WTC11 (cell line): Measurements from ENCODE around the gene SMIM24. TPM values are rescaled to one million over a fixed set of nuclear protein-coding genes. Genes with fewer than 3 reads are reported as not detected.

Source experiments
- ATAC-seq: fragments of 200-7000 bp; cut with Tn5 transposase; 2 replicates; pipeline ENCODE4 v1.10.0; 2021; ENCODE audit warnings: mild to moderate bottlenecking, moderate library complexity
- CTCF ChIA-PET: fragments of 300-600 bp; sonication (Branson Sonifier 250); formaldehyde crosslinking; loops from one replicate; lab custom pipeline; 2021; ENCODE audit warnings: antibody characterized with exemption; lab: Charles Lee
- POLR2A ChIA-PET: fragments of 350-600 bp; sonication (Branson Sonifier 250); formaldehyde crosslinking; loops from one replicate; lab custom pipeline; 2021; ENCODE audit warnings: antibody characterized with exemption; lab: Charles Lee
- DNase-seq: peaks from one replicate; pipeline ENCODE4 v3.0.0; 2021; ENCODE audit warnings: low spot score
- H3K27ac Mint-ChIP-seq: 2 replicates; pipeline ENCODE4 v1.8.0; 2021; ENCODE audit warnings: mixed read lengths
- H3K27me3 Mint-ChIP-seq: 2 replicates; pipeline ENCODE4 v1.8.0; 2021; ENCODE audit warnings: low read depth, mild to moderate bottlenecking, moderate library complexity, mixed read lengths
- H3K36me3 Mint-ChIP-seq: 2 replicates; pipeline ENCODE4 v1.8.0; 2021; ENCODE audit warnings: mixed read lengths
- H3K4me1 Mint-ChIP-seq: 2 replicates; pipeline ENCODE4 v1.8.0; 2022; ENCODE audit warnings: mixed read lengths
- H3K4me3 Mint-ChIP-seq: 2 replicates; pipeline ENCODE4 v1.8.0; 2021; ENCODE audit warnings: mild to moderate bottlenecking, moderate library complexity, mixed read lengths
- H3K9me3 Mint-ChIP-seq: 2 replicates; pipeline ENCODE4 v1.8.0; 2021; ENCODE audit warnings: mixed read lengths
- CREB1 ChIP-seq: sonication (generic); formaldehyde crosslinking; IDR thresholded peaks from 2 replicates; pipeline ENCODE4 v1.8.0; 2023; ENCODE audit warnings: mild to moderate bottlenecking, missing genetic modification reagents
- CREM ChIP-seq: sonication (generic); formaldehyde crosslinking; IDR thresholded peaks from 2 replicates; pipeline ENCODE4 v1.8.1; 2022; ENCODE audit warnings: mild to moderate bottlenecking, missing genetic modification reagents, moderate library complexity
- ETV6 ChIP-seq: sonication (generic); formaldehyde crosslinking; IDR thresholded peaks from 2 replicates; pipeline ENCODE4 v1.8.1; 2022; ENCODE audit warnings: mild to moderate bottlenecking, missing genetic modification reagents
- HMGA2 ChIP-seq: fragments of 250-450 bp; sonication (Bioruptor Pico); IDR thresholded peaks from 2 replicates; pipeline ENCODE4 v1.4.0; 2021; ENCODE audit warnings: mild to moderate bottlenecking, moderate library complexity
- IRF2 ChIP-seq: sonication (generic); formaldehyde crosslinking; IDR thresholded peaks from 2 replicates; pipeline ENCODE4 v1.8.0; 2022; ENCODE audit warnings: low read depth, missing genetic modification reagents, borderline replicate concordance
- NFYB ChIP-seq: sonication (generic); formaldehyde crosslinking; conservative IDR thresholded peaks from 2 replicates; pipeline ENCODE4 v1.8.0; 2022; ENCODE audit warnings: low read depth, missing genetic modification reagents
- NR1H2 ChIP-seq: sonication (generic); formaldehyde crosslinking; IDR thresholded peaks from 2 replicates; pipeline ENCODE4 v1.9.0; 2021; ENCODE audit warnings: mild to moderate bottlenecking, moderate library complexity, missing genetic modification reagents
- NR3C1 ChIP-seq: sonication (generic); formaldehyde crosslinking; conservative IDR thresholded peaks from 2 replicates; pipeline ENCODE4 v1.8.1; 2023; ENCODE audit warnings: low read depth, mild to moderate bottlenecking, missing genetic modification reagents
- PRRX2 ChIP-seq: fragments of 250-450 bp; sonication (Bioruptor Pico); IDR thresholded peaks from 2 replicates; pipeline ENCODE4 v1.8.0; 2021; ENCODE audit warnings: mild to moderate bottlenecking
- ZBTB21 ChIP-seq: sonication (generic); formaldehyde crosslinking; IDR thresholded peaks from 2 replicates; pipeline ENCODE4 v1.8.1; 2023; ENCODE audit warnings: mild to moderate bottlenecking, missing genetic modification reagents, borderline replicate concordance
- ZNF232 ChIP-seq: sonication (generic); formaldehyde crosslinking; IDR thresholded peaks from 2 replicates; pipeline ENCODE4 v1.8.0; 2022; ENCODE audit warnings: mild to moderate bottlenecking, missing genetic modification reagents
- ZNF396 ChIP-seq: fragments of 250-450 bp; sonication (Bioruptor Pico); IDR thresholded peaks from 2 replicates; pipeline ENCODE4 v1.8.0; 2021; ENCODE audit warnings: mild to moderate bottlenecking, moderate library complexity, borderline replicate concordance
- ZNF416 ChIP-seq: fragments of 250-450 bp; sonication (Bioruptor Pico); IDR thresholded peaks from 2 replicates; pipeline ENCODE4 v1.9.0; 2021; ENCODE audit warnings: mild to moderate bottlenecking, inconsistent platforms
- total RNA-seq: library from RNA; stranded (reverse); gene quantifications from 3 replicates; pipeline ENCODE4 v1.2.3, GENCODE V29; 2021
- TF ChIP-seq, protein P1 (sequence below): sonication (generic); formaldehyde crosslinking; IDR thresholded peaks from 2 replicates; pipeline ENCODE4 v1.8.1; 2023; ENCODE audit warnings: mild to moderate bottlenecking, missing genetic modification reagents, moderate library complexity
- TF ChIP-seq, protein P2 (sequence below): fragments of 200-600 bp; IDR thresholded peaks from 2 replicates; pipeline ENCODE4 v1.8.0; 2022; ENCODE audit warnings: antibody characterized with exemption
- TF ChIP-seq, protein P3 (sequence below): sonication (generic); formaldehyde crosslinking; IDR thresholded peaks from 2 replicates; pipeline ENCODE4 v1.8.1; 2022; ENCODE audit warnings: mild to moderate bottlenecking, moderate library complexity, missing genetic modification reagents
- TF ChIP-seq, protein P4 (sequence below): sonication (generic); formaldehyde crosslinking; conservative IDR thresholded peaks from 2 replicates; pipeline ENCODE4 v1.8.1; 2022; ENCODE audit warnings: mild to moderate bottlenecking, missing genetic modification reagents
- TF ChIP-seq, protein P5 (sequence below): sonication (generic); formaldehyde crosslinking; IDR thresholded peaks from 2 replicates; pipeline ENCODE4 v1.8.0; 2023; ENCODE audit warnings: missing genetic modification reagents
- TF ChIP-seq, protein P6 (sequence below): sonication (generic); formaldehyde crosslinking; IDR thresholded peaks from 2 replicates; pipeline ENCODE4 v1.8.1; 2022; ENCODE audit warnings: mild to moderate bottlenecking, missing genetic modification reagents, moderate library complexity, borderline replicate concordance
- TF ChIP-seq, protein P7 (sequence below): fragments of 250-450 bp; sonication (Bioruptor Pico); IDR thresholded peaks from 2 replicates; pipeline ENCODE4 v2.1.2; 2022; ENCODE audit warnings: mild to moderate bottlenecking, moderate library complexity
- TF ChIP-seq, protein P8 (sequence below): fragments of 250-450 bp; sonication (Bioruptor Pico); conservative IDR thresholded peaks from 2 replicates; pipeline ENCODE4 v1.9.0; 2021; ENCODE audit warnings: mild to moderate bottlenecking

The SMIM24 gene
- total RNA-seq, 1 experiment from 2014 or later: 2.8 TPM

DNA sequence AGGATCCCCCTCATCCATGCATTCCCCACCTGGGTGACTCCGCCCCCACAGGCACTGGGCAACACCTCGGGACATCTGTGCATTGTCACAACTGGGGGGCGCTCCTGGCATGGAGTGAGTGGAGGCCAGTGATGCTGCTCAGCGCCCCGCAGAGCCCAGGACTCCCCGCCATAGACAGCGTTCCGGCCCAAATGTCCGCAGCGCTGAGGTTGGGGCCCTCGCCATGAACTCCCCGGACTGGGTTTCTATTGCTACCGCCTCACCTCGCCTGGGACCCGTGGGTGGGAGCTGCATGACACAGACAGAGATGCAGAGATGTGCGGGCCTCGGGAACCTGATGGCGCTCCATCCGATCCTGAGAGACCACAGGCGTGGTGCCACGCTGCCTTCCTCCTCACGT, 30.4 kb upstream of the SMIM24 start:
- ChIA-PET CTCF (interaction anchor here (1.2 kb wide), 1 partner anchor 16 kb away, joined by 4 read pairs; no protein-coding TSS in a partner anchor), POLR2A (no interaction called here)
- H3K4me1 Mint-ChIP-seq: peaks cover 19% of the 10 kb centered on the region
- H3K9me3 Mint-ChIP-seq: no peaks in the 10 kb centered on the region
- H3K4me3 Mint-ChIP-seq: no peak overlapping the region
- TF ChIP-seq CREM (CRISPR knock-in tag) (no peak), NR3C1 (no peak), ETV6 (CRISPR knock-in tag) (no peak), ZNF416 (CRISPR knock-in tag) (no peak)
- TF ChIP-seq, protein P1, sequence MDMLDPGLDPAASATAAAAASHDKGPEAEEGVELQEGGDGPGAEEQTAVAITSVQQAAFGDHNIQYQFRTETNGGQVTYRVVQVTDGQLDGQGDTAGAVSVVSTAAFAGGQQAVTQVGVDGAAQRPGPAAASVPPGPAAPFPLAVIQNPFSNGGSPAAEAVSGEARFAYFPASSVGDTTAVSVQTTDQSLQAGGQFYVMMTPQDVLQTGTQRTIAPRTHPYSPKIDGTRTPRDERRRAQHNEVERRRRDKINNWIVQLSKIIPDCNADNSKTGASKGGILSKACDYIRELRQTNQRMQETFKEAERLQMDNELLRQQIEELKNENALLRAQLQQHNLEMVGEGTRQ (CRISPR knock-in tag): no peak
- TF ChIP-seq, protein P2, sequence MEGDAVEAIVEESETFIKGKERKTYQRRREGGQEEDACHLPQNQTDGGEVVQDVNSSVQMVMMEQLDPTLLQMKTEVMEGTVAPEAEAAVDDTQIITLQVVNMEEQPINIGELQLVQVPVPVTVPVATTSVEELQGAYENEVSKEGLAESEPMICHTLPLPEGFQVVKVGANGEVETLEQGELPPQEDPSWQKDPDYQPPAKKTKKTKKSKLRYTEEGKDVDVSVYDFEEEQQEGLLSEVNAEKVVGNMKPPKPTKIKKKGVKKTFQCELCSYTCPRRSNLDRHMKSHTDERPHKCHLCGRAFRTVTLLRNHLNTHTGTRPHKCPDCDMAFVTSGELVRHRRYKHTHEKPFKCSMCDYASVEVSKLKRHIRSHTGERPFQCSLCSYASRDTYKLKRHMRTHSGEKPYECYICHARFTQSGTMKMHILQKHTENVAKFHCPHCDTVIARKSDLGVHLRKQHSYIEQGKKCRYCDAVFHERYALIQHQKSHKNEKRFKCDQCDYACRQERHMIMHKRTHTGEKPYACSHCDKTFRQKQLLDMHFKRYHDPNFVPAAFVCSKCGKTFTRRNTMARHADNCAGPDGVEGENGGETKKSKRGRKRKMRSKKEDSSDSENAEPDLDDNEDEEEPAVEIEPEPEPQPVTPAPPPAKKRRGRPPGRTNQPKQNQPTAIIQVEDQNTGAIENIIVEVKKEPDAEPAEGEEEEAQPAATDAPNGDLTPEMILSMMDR: no peak
- TF ChIP-seq, protein P3, sequence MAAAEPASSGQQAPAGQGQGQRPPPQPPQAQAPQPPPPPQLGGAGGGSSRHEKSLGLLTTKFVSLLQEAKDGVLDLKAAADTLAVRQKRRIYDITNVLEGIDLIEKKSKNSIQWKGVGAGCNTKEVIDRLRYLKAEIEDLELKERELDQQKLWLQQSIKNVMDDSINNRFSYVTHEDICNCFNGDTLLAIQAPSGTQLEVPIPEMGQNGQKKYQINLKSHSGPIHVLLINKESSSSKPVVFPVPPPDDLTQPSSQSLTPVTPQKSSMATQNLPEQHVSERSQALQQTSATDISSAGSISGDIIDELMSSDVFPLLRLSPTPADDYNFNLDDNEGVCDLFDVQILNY (CRISPR knock-in tag): no peak
- TF ChIP-seq, protein P4, sequence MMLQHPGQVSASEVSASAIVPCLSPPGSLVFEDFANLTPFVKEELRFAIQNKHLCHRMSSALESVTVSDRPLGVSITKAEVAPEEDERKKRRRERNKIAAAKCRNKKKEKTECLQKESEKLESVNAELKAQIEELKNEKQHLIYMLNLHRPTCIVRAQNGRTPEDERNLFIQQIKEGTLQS (CRISPR knock-in tag): no peak
- TF ChIP-seq, protein P5, sequence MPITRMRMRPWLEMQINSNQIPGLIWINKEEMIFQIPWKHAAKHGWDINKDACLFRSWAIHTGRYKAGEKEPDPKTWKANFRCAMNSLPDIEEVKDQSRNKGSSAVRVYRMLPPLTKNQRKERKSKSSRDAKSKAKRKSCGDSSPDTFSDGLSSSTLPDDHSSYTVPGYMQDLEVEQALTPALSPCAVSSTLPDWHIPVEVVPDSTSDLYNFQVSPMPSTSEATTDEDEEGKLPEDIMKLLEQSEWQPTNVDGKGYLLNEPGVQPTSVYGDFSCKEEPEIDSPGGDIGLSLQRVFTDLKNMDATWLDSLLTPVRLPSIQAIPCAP (CRISPR knock-in tag): no peak
- TF ChIP-seq, protein P6, sequence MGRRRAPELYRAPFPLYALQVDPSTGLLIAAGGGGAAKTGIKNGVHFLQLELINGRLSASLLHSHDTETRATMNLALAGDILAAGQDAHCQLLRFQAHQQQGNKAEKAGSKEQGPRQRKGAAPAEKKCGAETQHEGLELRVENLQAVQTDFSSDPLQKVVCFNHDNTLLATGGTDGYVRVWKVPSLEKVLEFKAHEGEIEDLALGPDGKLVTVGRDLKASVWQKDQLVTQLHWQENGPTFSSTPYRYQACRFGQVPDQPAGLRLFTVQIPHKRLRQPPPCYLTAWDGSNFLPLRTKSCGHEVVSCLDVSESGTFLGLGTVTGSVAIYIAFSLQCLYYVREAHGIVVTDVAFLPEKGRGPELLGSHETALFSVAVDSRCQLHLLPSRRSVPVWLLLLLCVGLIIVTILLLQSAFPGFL: no peak
- DNase-seq: peak; percentile 37
- no peak for ATAC-seq
- peak overlapping the region; percentile 80; the same call in 1 of the 2 replicates for H3K27ac Mint-ChIP-seq
- no peaks in the 10 kb centered on the region; the same call in 1 of the 2 replicates for H3K27me3 Mint-ChIP-seq
- peaks cover 12% of the 10 kb centered on the region; the same call in 1 of the 2 replicates for H3K36me3 Mint-ChIP-seq

DNA sequence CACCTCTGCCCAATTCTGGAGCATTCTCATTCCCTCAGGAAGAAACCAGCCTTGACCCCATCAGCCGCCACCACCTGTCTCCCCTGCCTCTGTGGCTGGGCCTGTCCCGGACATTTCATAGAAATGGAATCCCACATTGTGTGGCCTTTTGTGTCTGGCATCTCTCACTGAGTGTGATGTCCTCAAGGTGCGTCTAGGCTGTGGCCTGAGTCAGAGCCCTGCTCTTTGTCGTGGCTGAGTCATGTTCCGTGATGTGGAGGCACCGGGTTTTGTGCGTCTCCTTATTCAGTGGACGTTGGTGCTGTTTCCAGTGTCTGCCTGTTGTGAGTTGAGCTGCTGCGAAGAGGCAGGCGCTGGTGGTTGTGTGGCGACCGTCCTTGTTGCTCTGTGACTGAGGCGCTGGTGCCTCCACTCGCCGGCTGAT, 29.3 kb upstream of the SMIM24 start:
- ATAC-seq (no peak), DNase-seq (no peak)
- CTCF ChIA-PET: interaction anchor here (1.2 kb wide), 1 partner anchor 17 kb away, joined by 4 read pairs; no protein-coding TSS in a partner anchor
- Mint-ChIP-seq H3K9me3 (no peaks in the 10 kb centered on the region), H3K36me3 (peaks cover 12% of the 10 kb centered on the region; the same call in 1 of the 2 replicates), H3K27ac (peak overlapping the region; percentile 83), H3K27me3 (no peaks in the 10 kb centered on the region; the same call in 1 of the 2 replicates), H3K4me3 (no peak overlapping the region), H3K4me1 (peaks cover 20% of the 10 kb centered on the region)
- TF ChIP-seq, protein P3 (CRISPR knock-in tag): no peak
- TF ChIP-seq ETV6 (CRISPR knock-in tag): no peak
- TF ChIP-seq, protein P7, sequence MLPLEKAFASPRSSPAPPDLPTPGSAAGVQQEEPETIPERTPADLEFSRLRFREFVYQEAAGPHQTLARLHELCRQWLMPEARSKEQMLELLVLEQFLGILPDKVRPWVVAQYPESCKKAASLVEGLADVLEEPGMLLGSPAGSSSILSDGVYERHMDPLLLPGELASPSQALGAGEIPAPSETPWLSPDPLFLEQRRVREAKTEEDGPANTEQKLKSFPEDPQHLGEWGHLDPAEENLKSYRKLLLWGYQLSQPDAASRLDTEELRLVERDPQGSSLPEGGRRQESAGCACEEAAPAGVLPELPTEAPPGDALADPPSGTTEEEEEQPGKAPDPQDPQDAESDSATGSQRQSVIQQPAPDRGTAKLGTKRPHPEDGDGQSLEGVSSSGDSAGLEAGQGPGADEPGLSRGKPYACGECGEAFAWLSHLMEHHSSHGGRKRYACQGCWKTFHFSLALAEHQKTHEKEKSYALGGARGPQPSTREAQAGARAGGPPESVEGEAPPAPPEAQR: no peak
- TF ChIP-seq, protein P6: no peak
- no peak for TF ChIP-seq PRRX2
- no peak for TF ChIP-seq IRF2 (CRISPR knock-in tag)
- TF ChIP-seq ZNF232: no peak
- TF ChIP-seq ZNF396 (CRISPR knock-in tag): no peak
- no peak for TF ChIP-seq ZNF416 (CRISPR knock-in tag)
- TF ChIP-seq, protein P8, sequence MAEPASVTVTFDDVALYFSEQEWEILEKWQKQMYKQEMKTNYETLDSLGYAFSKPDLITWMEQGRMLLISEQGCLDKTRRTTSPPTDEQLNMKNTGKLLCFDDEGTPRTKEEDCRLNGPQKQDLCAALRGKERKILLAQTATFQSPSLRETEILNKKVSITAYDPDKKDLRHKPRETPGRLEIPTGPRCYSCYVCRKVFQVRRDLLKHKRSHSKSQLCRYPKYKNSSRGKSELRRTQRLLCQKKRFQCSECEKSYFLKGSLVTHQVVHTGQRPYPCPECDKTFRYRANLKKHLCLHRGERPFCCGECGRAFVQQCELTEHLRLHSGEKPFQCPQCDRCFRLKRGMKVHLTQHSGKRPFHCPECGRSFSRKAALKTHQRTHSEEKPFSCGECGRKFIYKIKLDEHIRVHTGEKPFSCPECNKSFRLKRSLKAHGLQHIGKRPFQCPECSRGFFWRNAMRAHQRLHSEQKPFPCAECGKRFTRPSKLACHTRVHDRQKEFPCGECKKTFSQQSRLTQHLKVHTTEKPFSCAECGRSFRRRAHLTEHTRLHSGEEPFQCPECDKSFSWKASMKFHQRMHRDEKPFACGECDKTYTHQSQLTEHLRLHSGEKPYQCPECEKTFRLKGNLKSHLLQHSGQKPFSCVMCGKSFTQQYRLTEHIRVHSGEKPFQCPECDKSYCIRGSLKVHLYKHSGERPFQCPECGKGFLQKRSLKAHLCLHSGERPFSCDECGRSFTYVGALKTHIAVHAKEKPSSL (CRISPR knock-in tag): no peak
- no peak for TF ChIP-seq ZBTB21 (CRISPR knock-in tag)
- no peak for TF ChIP-seq HMGA2 (CRISPR knock-in tag)
- TF ChIP-seq NR1H2: no peak
- no peak for TF ChIP-seq CREB1 (CRISPR knock-in tag)
- no peak for TF ChIP-seq NFYB (CRISPR knock-in tag)
- POLR2A ChIA-PET: no interaction called here
